T-helper 22 cell (primary cell): Measurements from ENCODE around the gene CAD.
"Not testable (repeated sequence)": the region's sequence is repeated elsewhere in the genome, so short reads cannot be mapped to it uniquely, and the experiment has no call there.

Experiments used
- DNase-seq: peaks from one replicate; pipeline ENCODE4 v3.0.0-alpha.2; 2020; ENCODE audit warnings: low read depth

Gene CAD

DNA sequence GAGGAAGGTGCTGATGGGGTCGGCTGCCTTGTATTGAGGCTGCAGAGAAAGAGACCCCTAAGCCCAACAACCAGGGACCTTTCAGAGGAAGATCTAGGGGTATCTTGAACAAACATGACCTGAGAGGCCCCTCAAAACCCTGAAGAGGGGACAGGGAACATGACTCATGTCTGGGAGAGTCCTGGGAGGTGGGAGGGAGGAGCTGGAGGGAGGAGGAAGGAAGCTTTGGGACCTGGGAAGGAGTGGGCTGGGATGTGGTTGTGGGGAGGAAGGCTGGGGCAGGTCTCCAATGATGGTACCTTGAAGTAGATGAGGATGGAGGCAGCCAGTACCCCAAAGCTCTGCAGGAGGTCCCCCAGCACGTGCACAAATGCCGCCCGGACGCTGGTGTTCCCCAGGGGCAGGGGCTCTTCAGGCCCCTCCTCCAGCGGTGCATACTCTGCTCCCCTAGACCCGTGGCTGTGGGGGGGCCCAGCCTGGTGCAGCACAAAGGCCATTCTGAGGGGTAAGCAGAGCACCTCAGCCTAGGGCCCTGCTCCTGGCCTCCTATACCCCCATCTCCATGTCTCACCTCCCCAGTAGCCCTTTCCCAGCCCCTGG is 39.8 kb downstream of the CAD start:
- DNase-seq = no peak

DNA sequence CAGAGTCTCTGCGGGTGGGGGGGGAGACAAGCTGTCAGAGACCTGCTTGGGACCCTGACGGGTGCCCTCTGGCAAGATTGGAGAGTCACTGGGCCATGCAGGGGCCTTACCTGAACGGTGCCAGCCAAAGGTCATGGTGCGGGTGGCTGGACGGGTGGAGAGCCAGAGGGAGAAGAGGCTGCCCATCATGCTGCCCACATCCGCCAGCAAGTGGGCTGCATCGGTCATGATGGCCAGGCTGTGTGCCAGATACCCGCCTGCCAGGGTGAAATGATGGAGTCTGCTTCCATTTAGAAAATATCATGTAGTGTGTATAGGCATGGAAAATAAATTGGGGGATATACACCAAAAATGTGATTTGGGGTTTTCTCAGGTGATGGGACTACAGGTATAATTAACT is 40.9 kb downstream of the CAD start:
- DNase-seq = no peak

DNA sequence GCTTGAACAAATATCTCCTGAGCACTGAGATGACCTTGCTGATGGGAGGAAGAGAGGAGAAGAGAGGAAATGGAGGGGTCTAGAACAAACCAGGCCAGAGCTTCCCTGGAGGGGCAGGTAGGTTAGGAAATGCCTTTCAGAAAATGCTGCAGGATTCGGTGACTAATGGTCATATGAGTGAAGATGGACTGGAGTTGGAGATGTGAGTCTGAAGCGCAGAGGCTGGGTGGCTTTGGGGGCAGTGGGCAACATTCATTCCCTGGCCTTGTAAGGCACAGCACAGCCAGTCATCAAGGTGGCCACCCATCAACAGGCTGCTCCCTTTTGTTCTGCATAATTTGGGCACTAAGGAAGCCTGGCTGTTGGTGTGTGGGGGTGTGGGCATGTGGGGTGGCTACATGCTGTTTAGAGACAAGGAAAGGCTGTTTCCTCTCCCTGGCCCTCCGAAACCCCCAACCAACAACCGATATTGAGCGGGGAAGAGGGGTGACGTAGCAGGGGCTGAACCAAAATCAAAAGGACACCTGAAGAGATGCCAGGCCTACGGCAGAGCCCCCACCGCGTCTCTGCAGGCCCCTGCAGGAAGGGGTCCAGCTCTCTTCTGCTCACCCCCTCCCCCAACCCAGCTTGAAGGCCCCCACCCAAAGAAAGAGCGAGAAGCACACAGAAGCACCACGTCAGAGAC is 44.2 kb downstream of the CAD start:
- DNase-seq = no peak

DNA sequence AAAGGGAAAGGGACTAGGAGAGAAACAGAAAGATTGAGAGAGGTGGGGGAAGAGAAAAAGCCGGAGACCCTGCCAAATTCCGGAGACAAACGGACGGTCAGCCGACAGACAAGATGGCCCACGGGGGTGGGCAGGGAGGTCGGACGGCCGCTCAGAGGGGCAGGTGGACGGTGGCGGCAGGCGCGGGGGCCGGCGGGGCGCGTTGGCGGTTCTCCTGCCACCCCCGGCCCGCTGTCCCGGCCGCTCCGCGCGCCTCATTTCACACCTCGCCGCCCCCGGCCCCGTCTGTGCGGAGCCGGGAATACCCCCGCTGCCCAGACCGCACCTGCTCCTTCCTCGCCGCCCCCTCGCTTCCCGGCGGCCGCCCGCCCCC is 44.7 kb downstream of the CAD start:
- no peak for DNase-seq

DNA sequence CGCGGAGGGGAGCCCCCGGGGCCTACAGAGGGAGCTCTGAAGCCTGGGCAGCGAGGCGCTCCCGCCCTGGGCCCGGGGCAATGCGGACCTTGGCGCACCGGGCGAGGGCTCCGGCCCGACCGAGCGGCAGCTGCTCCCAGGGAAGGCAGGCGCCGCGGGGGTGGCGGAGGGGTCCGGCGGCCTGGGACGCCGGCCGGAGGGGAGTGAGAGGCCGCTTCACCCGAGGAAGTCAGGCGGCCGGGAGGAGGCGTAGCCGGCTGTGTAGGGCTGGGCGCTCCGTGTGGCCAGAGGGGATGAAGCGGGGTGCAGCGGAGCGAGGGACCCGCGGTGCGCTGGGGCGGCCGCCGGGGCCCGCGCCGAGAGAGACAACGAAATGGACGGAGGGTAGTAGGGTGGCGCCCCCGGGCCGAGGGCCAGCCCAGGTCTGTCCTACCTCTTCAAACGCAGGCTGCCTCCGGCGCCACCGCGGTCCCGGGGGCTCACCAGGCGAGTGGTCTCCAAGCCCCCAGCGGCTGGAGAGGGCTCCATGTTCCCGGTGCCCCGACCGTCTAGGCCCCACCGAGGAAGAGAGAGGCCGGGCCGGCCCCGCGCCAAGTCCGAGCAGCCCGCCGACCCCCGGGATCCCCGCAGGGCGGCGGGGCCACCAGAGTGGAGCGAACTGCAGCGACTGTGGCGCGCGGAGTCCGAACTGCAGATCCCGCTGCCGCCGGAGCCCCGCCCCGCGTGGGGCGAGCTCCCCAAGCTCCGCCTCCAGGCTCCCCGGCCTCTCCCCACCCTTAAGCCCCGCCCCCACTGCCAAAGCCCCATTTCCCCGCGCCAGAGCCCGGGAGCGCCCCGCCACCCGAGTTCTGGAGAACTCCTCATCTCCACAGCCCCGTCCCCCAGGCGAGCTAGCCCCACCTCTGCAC is 45.5 kb downstream of the CAD start, which contains the start of gene SLC30A3:
TSS of gene SLC30A3 (minus strand) at position 669 of the 908 bp plus-strand sequence. CDS start at position 528, 141 bp downstream.
- peak; percentile 47 for DNase-seq

DNA sequence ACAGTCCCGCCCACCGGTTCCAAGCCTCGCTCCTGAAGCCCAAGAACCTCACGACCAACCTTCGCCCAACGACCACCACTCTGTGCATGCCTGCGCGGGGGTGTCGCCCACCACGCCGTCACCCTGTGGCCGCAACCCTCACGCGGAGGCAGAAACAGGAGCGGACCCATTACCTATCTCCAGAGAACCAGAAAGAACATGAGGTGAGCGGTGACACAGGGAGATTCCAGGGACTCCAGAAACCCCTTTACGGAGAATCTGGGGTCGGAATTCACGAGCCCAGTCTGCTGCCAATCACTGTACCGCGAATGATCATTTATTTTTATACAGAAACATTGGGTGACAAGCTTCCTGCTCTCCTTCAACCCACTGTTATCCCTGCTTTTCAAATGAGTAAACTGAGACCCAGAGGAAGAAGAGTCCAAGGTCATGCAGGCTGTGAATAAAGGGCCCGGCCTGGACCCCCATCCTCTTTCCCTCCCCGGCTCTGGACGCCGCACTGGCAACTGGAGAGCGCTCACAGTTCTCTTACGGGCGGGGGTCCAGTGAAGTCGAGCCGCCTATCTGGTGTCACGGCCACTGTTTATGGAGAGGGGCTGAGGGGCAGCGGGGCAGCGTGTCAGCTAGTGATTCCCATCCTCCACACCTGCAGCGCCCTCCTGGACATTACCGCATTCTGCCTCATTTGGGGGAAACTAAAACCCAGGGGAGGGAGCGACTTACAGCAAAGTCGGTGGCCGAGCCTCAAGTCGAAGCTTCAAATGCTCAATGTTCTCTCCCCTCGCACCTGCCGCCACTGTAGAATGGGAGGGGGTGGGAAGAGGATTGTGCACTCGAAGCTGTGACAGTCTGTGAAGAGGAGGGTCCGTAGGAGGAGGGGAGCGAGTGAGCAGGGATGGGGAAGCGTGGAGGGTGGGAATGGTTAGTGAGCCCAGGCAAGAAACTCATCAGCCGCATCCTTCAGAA is 46.4 kb downstream of the CAD start:
- DNase-seq = no peak

DNA sequence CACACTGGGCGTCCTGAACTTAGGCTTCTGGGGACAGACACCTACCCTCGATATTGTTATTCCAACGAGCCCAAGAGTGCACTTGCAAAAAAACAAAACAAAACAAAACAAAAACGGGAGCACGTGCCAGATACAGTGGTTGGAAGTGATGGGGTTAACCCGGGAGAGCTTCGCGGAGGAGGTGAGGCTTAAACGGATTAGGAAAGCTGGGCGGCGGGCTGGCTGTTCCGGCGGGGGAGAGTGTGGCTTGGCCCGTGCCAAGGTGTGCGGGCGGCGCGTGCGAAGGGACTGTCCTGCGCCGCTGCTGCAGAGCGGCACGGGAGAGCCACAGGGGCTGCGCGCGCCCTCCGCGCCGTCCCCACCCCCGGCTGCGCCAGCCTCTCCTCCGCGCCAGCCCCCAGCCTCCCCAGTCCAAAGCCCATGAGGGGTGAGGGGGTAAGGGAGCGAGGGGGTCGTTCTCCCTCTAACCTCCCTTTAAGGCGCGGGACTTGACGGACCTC is 47.1 kb downstream of the CAD start:
- no peak for DNase-seq

DNA sequence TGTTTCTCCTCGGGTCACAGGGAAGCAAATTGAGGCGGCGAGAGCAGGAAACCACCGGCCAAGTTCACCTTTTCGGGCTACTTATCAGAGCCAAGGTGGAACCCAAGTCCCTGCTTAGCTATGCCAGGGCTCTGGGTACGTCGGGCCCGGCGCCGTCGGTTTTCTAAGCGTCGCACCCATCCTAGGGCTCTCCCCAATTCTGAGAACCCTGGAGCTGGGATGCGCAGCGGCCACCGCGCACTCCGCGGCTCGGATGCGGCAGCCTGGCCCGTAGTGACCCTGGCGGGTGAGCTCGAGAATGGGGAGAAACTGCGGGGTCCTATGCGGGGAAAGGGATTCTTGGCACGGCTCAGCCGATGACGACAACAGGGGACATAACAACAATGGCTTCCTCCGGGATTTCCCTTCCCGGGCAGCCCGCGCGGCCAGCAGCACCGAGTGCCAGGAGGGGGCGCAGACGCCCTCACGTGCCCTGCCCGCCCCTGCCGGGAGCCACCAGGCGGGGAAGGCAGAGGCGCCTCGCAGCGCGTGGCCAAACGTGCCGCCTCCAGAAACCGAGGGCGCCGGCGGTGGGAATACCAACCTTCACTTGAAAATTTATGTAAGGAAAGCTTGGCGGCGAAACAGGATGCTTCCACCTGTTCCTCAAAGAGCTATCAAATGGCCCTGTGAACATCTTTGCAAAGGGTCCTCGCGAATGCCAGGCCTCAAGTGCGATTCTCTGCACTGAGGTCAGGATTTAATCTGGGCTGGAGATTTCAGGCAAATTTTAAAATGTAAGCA is 47.8 kb downstream of the CAD start:
- peak; percentile 39 for DNase-seq

DNA sequence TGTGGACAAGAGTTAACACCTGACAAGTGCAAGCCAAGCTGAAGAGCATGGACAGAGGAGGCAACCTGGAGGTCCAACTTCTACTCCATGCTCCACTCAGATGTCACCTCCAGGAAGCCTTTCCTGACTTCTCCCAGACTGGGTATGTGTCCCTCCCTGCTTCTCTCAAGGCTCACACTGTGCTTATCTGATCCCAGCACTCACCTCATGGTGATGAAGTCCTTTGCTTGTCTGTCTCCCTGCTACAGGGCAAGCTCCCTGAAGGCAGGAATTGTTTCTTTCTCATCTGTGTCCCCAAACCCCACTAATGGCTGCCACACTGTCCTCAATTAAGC is 48.3 kb downstream of the CAD start:
- no peak for DNase-seq

DNA sequence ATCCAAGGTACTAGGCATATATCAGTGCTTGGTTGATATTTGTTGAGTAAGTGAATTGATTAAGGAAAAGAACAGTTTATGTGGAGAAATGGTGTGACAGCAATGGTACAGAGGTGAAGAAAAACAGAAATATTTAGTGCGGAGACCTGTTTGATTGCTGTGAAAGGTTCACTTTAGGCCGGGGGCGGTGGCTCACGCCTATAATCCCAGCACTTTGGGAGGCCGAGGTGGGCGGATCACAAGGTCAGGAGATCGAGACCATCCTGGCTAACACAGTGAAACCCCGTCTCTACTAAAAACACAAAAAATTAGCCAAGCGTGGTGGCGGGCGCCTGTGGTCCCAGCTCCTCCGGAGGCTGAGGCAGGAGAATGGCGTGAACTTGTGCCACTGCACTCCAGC is 51.1 kb downstream of the CAD start:
- DNase-seq = not testable (repeated sequence)

DNA sequence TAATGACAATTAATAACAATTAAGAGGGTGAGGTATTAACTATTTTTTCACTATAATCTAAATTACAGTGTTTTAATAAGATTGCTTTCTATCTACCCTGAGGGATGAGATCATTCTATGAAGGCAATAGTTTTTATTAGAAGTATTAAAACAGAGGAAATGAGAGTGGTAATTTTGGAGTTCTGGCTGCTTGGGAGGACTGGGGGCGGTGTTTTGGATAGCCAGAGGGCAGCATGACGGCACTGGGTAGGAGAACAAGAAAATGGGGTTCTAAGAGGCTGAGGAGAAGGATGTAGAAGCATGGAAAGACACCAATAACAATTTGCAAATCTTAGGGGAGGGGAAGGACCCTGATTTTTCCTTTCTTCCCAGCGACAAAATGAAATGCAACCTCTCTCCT is 53.0 kb downstream of the CAD start:
- DNase-seq = no peak

DNA sequence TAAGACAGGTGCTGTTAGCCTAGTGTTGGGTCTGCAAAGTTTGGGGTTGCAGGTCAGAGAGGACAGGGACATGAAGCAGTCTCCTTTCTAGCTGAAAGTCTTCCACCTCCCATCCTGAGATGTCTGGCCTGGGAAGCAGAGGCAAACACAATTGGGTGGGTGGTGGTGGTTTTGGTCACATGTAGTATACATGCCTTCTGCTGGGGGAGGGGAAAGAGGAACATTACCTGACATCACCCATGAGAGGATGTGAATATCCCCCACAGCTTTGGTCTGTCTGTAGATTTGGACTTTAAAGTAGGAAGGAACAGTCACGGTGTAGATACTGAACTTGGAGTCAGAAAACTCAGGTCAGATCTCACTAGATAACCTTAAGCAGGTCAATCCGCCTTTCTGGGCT is 53.5 kb downstream of the CAD start:
- DNase-seq = no peak

DNA sequence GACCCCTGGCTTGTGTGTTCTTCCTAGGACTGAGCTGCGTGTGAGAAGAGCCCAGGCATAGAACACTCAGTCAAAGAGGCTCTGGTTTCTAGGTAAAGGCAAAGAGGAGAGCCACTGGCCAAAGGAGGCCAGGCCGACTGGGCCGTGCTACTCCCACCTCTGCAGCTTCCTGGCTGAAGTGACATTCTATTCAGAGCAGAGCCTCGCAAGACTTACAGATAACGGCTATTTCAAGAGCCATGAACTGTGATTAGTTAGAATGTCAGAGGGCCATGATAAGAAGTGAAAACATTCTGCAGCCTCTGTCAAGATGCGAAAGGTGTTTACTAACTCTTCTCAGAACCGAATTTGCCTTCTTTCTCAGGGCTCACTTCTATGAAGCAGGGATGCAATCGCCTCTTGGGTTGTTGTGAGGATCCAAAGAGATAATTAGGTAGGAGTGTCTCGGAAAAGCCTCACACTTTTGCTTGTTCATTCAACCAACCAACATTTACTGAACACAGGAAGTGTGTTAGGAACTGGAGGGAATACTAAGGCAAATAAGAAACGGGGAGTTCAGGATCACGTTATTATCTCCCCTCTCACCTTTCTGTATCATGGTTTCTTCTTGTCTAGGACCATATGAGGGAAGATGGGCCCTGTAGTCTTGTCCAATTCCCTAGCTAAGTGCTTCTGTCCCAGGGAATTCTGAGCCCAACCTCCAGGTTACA is 54.6 kb downstream of the CAD start:
- no peak for DNase-seq

DNA sequence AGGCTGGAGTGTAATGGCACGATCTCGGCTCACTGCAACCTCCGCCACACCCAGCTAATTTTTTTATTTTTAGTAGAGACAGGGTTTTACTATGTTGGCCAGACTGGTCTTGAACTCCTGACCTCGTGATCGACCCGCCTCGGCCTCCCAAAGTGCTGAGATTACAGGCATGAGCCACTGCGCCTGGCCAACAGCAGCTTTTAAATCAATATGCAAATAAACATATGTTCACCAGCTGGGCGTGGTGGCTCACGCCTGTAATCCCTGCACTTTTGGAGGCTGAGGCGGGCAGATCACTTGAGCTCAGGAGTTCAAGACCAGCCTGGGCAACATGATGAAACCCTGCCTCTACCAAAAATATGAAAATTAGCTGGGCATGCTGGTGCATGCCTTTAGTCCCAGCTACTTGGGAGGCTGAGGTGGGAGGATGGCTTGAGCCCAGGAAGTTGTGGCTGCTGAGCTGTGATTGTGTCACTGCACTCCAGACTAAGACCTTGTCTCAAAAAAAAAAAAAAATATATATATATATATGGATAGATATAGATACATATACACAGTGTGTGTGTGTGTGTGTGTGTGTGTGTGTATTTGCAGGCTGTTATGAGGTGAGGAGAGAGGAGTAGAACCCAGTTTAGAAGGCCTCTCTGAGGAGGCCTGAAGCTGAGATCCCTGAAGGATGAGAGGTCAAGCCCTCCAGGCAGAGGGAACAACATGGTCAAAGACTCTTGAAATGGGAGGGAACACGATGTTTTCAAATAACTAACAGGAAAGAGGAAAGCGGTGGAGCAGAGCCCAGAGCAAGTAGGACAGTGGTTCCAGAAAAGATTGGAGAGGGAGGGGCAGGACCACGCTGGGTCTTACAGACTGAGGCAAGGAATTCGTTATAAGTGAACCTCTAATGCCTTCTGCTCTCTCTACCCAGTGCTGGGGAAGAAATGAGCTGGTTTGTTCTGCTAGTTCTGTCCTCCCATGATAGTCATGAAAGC is 55.7 kb downstream of the CAD start:
- not testable (repeated sequence) for DNase-seq

DNA sequence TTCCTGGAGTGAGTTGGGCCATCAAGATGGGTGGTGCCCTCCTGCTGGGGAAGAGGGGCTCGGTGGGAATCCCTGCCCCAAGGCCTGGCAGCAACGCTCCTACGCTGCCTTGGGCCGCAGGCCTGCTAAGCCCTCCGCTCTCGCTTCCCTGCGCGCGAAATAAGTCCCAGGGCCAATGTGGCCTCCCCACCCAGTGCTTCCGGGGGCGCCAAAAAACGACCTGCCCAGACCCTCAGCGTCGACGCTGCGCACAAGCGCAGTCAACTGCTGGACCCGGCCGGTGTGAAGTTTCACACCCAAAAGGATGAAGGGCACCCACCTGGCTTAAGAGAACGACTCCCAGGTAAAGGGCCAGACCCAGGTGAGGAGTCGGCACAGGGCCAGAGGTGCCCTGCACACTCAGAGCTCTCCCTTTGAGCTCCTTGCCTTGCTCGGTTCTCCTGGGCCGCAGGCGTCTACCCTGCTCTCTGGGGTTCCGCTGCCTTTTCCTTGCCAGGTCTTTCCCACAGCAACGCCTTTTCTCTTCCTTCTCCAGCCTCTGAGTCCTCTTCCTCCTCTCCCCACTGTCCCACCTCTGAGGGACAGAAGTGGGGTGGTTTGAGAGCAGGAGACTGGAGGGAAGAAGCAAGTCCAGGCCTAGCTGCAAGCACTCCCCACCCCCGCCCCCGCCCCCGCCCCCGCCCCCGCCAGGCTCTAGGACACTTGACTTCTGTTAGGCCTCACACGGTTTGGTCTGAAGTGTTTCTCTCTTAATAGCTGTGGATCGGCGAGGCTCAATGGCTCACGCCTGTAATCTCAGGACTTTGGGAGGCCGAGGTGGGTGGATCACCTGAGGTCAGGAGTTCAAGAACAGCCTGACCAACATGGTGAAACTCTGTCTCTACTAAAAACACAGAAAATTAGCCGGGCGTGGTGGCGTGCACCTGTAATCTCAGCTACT is 58.3 kb downstream of the CAD start, which contains the start of gene DNAJC5G:
TSS of gene DNAJC5G (plus strand) at position 223 of the 940 bp plus-strand sequence. CDS start 1,296 bp downstream, outside the sequence.
- DNase-seq = no peak

DNA sequence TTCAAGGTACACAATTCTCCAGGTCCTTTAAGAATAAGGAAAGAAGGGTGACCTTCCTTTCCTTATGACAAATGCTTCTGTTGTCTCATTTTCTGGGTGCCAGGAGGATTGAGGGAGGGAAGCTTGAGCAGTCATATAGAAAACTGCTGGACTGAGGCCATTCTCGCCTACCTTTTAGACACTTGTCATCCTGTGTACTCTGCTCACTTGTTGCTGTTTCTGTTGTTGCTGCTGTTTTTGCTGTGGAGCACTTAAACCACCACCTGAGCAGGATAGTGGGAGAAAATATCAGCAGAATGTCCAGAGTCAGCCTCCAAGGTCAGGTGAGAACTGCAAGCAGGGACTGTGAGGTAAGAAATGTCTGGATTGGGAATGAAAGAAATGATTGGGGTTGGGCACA is 60.8 kb downstream of the CAD start:
- no peak for DNase-seq

DNA sequence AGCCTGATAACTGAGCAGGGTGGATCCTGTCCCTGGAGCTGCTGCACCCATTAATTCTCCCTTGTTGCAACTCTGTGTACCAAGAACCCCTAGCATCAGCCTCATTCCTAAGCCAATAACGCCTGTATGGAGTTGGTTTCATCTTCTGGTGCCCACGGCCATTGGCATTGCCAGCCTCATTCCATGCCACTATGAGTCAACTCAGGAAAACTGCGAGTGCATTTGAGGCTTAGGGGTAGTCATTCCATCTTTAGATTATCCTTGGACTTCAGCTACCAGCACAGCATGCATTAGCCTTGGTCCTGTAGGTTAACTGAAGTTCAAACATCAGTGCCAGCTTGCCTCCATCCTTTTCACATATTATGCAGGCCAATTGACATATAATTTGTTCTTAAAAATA is 63.7 kb downstream of the CAD start:
- DNase-seq = no peak

DNA sequence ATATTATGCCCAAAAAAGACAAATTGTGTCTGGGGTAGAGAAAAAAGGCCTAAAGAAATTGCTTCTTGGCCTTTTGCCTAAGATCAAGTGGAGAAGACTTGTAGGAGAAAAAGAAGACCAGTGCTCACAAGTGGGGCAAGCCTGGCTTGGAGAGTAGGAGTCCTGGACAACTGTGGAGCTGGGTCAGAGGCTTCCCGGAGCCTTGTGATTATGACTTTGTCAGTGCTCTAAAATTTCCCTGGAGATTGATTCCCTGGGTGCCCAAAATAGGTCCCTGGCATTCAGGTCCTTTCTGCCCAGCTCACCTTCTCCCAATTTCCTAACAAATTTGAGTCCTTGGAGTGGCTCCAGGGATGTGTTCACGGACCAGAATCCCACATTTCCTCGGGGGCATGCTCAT is 64.3 kb downstream of the CAD start:
- no peak for DNase-seq
